ENCODE results near the gene MYL9. TPM values are rescaled to one million over a fixed set of nuclear protein-coding genes. Genes with fewer than 3 reads are reported as not detected.

The MYL9 gene
- total RNA-seq, 1 experiment from 2014 or later: 49.3 TPM

- H2AFZ ChIP-seq (ENCODE audit: low read depth, low read length, poor library complexity, severe bottlenecking): no peak overlapping the region
- H3K4me2 ChIP-seq (ENCODE audit: low read length): peak overlapping the region; percentile 97
- H3K4me3 ChIP-seq (replicated peaks in 1 of 2; ENCODE audit: low read depth in 1 of 2, low read length in 2 of 2): peak overlapping the region; percentile 78 to 92
- no peaks in the 10 kb centered on the region for H3K9me3 ChIP-seq (ENCODE audit: control insufficient read depth in 1 of 2, insufficient read depth in 1 of 2, low read depth in 1 of 2, low read length in 2 of 2)
- TF ChIP-seq RAD21 (IDR thresholded peaks at IDR 0.05; ENCODE audit: low read depth) (peak; percentile 51), YY1 (IDR thresholded peaks at IDR 0.05; ENCODE audit: extremely low read depth, insufficient replicate concordance, low read depth, low read length) (no peak), CEBPB (IDR thresholded peaks at IDR 0.05; ENCODE audit: low read depth) (no peak), CTCF (IDR thresholded peaks at IDR 0.05 in 2 of 3, conservative IDR thresholded peaks at IDR 0.05 in 1 of 3; ENCODE audit: borderline replicate concordance in 1 of 3, insufficient read depth in 1 of 3, low read depth in 2 of 3, low read length in 2 of 3) (peak; percentile 79 to 90 (median 83)), ZFX (IDR thresholded peaks at IDR 0.05) (peak; percentile 38; the same call in 1 of the 2 replicates)
- peaks cover 2 to 24% of the 10 kb centered on the region in 2 experiments; a peak in 3 of 4 replicates for H3K4me1 ChIP-seq (ENCODE audit: control insufficient read depth in 1 of 2, insufficient read depth in 2 of 2, low read length in 2 of 2)
- H3K79me2 ChIP-seq (ENCODE audit: insufficient read depth, low read length): peaks cover 7% of the 10 kb centered on the region; the same call in 1 of the 2 replicates
- intact Hi-C loops (cut with micrococcal nuclease): no loop called here
- no peaks in the 10 kb centered on the region for H4K20me1 ChIP-seq (ENCODE audit: insufficient read depth)
- RAD21 ChIA-PET (ENCODE audit: low non-redundant PET in 1 of 2, low total read pairs in 2 of 2, uncharacterized antibody in 2 of 2, unreplicated experiment in 2 of 2): interaction anchor here in 1 of 2 experiments (0.6 kb wide), 1 partner anchor 54 kb away, joined by 4 read pairs; no protein-coding TSS in a partner anchor
- H3K27me3 ChIP-seq (ENCODE audit: insufficient read depth, low read length): no peaks in the 10 kb centered on the region
- H3K9ac ChIP-seq (ENCODE audit: low read length): peak overlapping the region; percentile 79
- peak overlapping the region; percentile 87 for H3K27ac ChIP-seq (ENCODE audit: low read depth, low read length)
- H3K36me3 ChIP-seq (ENCODE audit: control insufficient read depth in 1 of 2, insufficient read depth in 2 of 2, low read length in 2 of 2): peaks cover 0 to 2% of the 10 kb centered on the region in 2 experiments; a peak in 1 of 4 replicates
- peak; percentile 84 for ATAC-seq
- POLR2A ChIA-PET: interaction anchor here (0.6 to 1.7 kb wide), 2 partner anchors 63 to 294 kb away, joined by 3 to 4 read pairs; partner anchors contain the start of gene RAB5IF
- no peaks in the 10 kb centered on the region for H3K9me2 ChIP-seq (ENCODE audit: insufficient read depth)
- BruUV-seq (replicated peaks): TSS peak; percentile 39
- DNase-seq (ENCODE audit: low read depth, low spot score): peak; percentile 33
- CTCF ChIA-PET: interaction anchor here (1.0 to 1.5 kb wide), 4 partner anchors 11 to 64 kb away, joined by 3 to 5 read pairs (median 3); partner anchors contain the start of gene RAB5IF
Measured at GRCh38 chr20:36541768-36542488, 609 bp downstream of the MYL9 start.

Data from HCT116 (cell line).